Stimulated activated memory B cell treated with anti-CD40 and anti-IgM and Interleukin-4, amounts not matched to agents 10 μg/mL and 1 μg/mL and 100 μg/mL, for 72 hours (primary cell): ENCODE results near the gene RHEX.

ENCODE experiments used
- ATAC-seq: fragments of 150-1000 bp; cut with Tn5 transposase; 2 replicates; pipeline ENCODE4 v1.10.0; 2021
- H3K27ac Mint-ChIP-seq: one replicate; pipeline ENCODE4 v1.8.0; 2022; ENCODE audit warnings: mild to moderate bottlenecking, mixed read lengths
- H3K27me3 Mint-ChIP-seq: one replicate; pipeline ENCODE4 v1.8.0; 2022; ENCODE audit warnings: mixed read lengths
- H3K36me3 Mint-ChIP-seq: one replicate; pipeline ENCODE4 v1.8.0; 2022; ENCODE audit warnings: mixed read lengths
- H3K4me1 Mint-ChIP-seq: one replicate; pipeline ENCODE4 v1.8.0; 2022; ENCODE audit warnings: mixed read lengths
- H3K4me3 Mint-ChIP-seq: one replicate; pipeline ENCODE4 v1.8.0; 2022; ENCODE audit warnings: mild to moderate bottlenecking, moderate library complexity, mixed read lengths
- H3K9me3 Mint-ChIP-seq: one replicate; pipeline ENCODE4 v1.8.0; 2022; ENCODE audit warnings: mixed read lengths

RHEX gene

GRCh38 chr1:206128196-206128595 lies 75.2 kb downstream of the RHEX start:
- Mint-ChIP-seq H3K4me3 (no peak overlapping the region), H3K27ac (no peak overlapping the region), H3K36me3 (no peaks in the 10 kb centered on the region), H3K9me3 (no peaks in the 10 kb centered on the region), H3K27me3 (peaks cover 38% of the 10 kb centered on the region), H3K4me1 (no peaks in the 10 kb centered on the region)
- ATAC-seq = no peak

- H3K4me1 Mint-ChIP-seq = peaks cover 13% of the 10 kb centered on the region
- H3K27ac Mint-ChIP-seq = no peak overlapping the region
- H3K36me3 Mint-ChIP-seq = no peaks in the 10 kb centered on the region
- H3K4me3 Mint-ChIP-seq = no peak overlapping the region
- H3K27me3 Mint-ChIP-seq = peaks cover 29% of the 10 kb centered on the region
- no peak for ATAC-seq
- H3K9me3 Mint-ChIP-seq = no peaks in the 10 kb centered on the region
Measured at GRCh38 chr1:206131037-206131436, 78.1 kb downstream of the RHEX start.

GRCh38 chr1:206133751-206134415 lies 80.9 kb downstream of the RHEX start:
- peaks cover 21% of the 10 kb centered on the region for H3K27me3 Mint-ChIP-seq
- no peak overlapping the region for H3K4me3 Mint-ChIP-seq
- no peaks in the 10 kb centered on the region for H3K36me3 Mint-ChIP-seq
- ATAC-seq = no peak
- no peak overlapping the region for H3K27ac Mint-ChIP-seq
- H3K4me1 Mint-ChIP-seq = peaks cover 13% of the 10 kb centered on the region
- H3K9me3 Mint-ChIP-seq = no peaks in the 10 kb centered on the region

- Mint-ChIP-seq H3K4me3 (no peak overlapping the region), H3K27ac (no peak overlapping the region), H3K36me3 (no peaks in the 10 kb centered on the region), H3K9me3 (no peaks in the 10 kb centered on the region), H3K27me3 (peaks cover 32% of the 10 kb centered on the region), H3K4me1 (peaks cover 13% of the 10 kb centered on the region)
- peak; percentile 12 for ATAC-seq
Measured at GRCh38 chr1:206135248-206135647, 82.3 kb downstream of the RHEX start.

- H3K4me1 Mint-ChIP-seq = peaks cover 13% of the 10 kb centered on the region
- no peak for ATAC-seq
- peaks cover 32% of the 10 kb centered on the region for H3K27me3 Mint-ChIP-seq
- H3K36me3 Mint-ChIP-seq = no peaks in the 10 kb centered on the region
- H3K27ac Mint-ChIP-seq = no peak overlapping the region
- no peaks in the 10 kb centered on the region for H3K9me3 Mint-ChIP-seq
- no peak overlapping the region for H3K4me3 Mint-ChIP-seq
Measured at GRCh38 chr1:206136241-206136640, 83.3 kb downstream of the RHEX start.

GRCh38 chr1:206142011-206142410 lies 89.0 kb downstream of the RHEX start:
- H3K36me3 Mint-ChIP-seq = no peaks in the 10 kb centered on the region
- no peak for ATAC-seq
- H3K4me3 Mint-ChIP-seq = no peak overlapping the region
- H3K4me1 Mint-ChIP-seq = no peaks in the 10 kb centered on the region
- H3K9me3 Mint-ChIP-seq = no peaks in the 10 kb centered on the region
- H3K27ac Mint-ChIP-seq = no peak overlapping the region
- H3K27me3 Mint-ChIP-seq = peaks cover 52% of the 10 kb centered on the region

- no peaks in the 10 kb centered on the region for H3K4me1 Mint-ChIP-seq
- no peaks in the 10 kb centered on the region for H3K9me3 Mint-ChIP-seq
- no peaks in the 10 kb centered on the region for H3K36me3 Mint-ChIP-seq
- no peak overlapping the region for H3K27ac Mint-ChIP-seq
- ATAC-seq = no peak
- H3K27me3 Mint-ChIP-seq = peaks cover 52% of the 10 kb centered on the region
- H3K4me3 Mint-ChIP-seq = no peak overlapping the region
Measured at GRCh38 chr1:206142770-206143169, 89.8 kb downstream of the RHEX start.

- no peak for ATAC-seq
- Mint-ChIP-seq H3K27me3 (peaks cover 44% of the 10 kb centered on the region), H3K4me1 (no peaks in the 10 kb centered on the region), H3K36me3 (no peaks in the 10 kb centered on the region), H3K9me3 (peaks cover 4% of the 10 kb centered on the region), H3K27ac (no peak overlapping the region), H3K4me3 (no peak overlapping the region)
Measured at GRCh38 chr1:206143537-206144172, 90.7 kb downstream of the RHEX start.

- no peak overlapping the region for H3K27ac Mint-ChIP-seq
- no peaks in the 10 kb centered on the region for H3K4me1 Mint-ChIP-seq
- H3K9me3 Mint-ChIP-seq = peaks cover 4% of the 10 kb centered on the region
- peaks cover 35% of the 10 kb centered on the region for H3K27me3 Mint-ChIP-seq
- ATAC-seq = no peak
- no peaks in the 10 kb centered on the region for H3K36me3 Mint-ChIP-seq
- H3K4me3 Mint-ChIP-seq = no peak overlapping the region
Measured at GRCh38 chr1:206144605-206145004, 91.6 kb downstream of the RHEX start.

- no peaks in the 10 kb centered on the region for H3K4me1 Mint-ChIP-seq
- no peak for ATAC-seq
Measured at GRCh38 chr1:206145771-206146290, 92.9 kb downstream of the RHEX start.

More at GRCh38 chr1:206145771-206146290, 92.9 kb downstream of the RHEX start:
- peaks cover 23% of the 10 kb centered on the region for H3K27me3 Mint-ChIP-seq
- H3K36me3 Mint-ChIP-seq = no peaks in the 10 kb centered on the region
- no peak overlapping the region for H3K27ac Mint-ChIP-seq
- no peak overlapping the region for H3K4me3 Mint-ChIP-seq
- H3K9me3 Mint-ChIP-seq = peaks cover 4% of the 10 kb centered on the region
